ENCODE data around the gene NKAIN2. TPM values are rescaled to one million over a fixed set of nuclear protein-coding genes. Genes with fewer than 3 reads are reported as not detected.

Gene NKAIN2
- polyA plus RNA-seq, 10 donors: 5.3 to 9.9 (median 7.2) TPM

DNA sequence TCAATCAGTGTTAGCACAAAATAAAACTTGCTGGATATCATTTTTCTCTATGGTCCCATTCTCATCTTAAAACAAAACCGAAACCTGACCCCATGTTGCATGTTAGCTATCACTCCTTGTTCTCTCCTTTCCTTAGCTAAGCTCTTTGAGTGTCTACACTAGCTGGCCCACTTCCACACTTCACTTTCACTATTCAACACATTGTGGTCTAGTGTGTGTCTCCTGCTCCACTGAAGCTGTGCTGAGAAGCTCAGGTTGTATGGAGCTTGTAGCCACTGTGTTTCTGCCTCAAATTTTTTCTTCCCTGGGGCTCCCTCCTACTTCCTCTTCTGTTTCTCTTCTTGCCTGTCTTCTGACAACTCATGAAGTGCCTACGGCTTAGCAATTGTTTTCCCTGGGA is 223.0 kb downstream of the NKAIN2 start:
- DNase-seq: no peak

DNA sequence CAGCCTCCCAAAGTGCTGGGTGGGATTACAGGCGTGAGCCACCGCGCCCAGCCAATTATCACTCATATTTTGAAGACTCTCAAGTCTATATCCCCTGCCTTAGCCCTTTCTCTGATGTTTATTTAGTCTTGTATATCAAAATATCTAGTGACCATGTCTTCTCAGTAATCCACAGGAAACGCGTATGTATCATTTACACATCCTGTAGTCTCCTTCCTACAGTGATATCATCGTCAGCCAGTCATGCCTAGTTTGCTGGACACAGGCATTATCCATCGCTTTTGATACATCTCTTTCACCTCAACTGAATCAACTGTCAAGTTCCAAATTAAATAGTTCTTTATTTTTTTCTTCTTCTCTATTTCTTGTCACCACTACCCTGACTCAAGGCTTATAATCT is 223.7 kb downstream of the NKAIN2 start:
- DNase-seq: no peak

DNA sequence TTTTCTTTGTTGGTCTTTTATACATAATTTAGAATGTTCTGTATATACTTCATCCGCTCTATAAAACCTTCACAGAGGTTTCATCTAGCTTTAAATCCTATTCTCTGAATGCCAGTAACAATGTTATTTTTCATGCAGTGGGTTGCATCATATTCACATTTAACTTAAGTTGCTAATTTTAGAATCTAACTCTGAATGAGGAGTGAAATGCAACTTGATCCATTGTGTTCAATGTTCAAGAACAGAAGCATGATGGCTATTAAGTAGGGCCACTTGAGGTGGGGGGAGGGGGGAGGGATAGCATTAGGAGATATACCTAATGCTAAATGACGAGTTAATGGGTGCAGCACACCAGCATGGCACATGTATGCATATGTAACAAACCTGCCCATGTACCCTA is 224.5 kb downstream of the NKAIN2 start:
- DNase-seq: no peak

DNA sequence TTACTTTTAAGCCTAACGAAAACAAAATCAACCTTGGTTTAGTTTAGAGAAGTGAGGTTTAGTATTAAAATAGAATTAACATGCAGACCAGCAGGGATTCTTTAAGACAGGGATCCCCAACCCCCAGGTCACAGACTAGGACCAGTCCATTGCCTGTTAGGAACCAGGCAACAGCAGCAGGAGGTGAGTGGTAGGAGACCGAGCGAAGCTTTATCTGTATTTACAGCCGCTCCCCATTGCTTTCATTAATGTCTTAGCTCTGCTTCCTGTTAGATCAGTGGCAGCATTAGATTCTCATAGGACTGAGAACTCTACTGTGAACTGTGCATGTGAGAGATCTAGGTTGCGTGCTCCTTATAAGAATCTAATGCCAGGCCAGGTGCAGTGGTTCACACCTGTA is 225.9 kb downstream of the NKAIN2 start:
- no peak for DNase-seq

DNA sequence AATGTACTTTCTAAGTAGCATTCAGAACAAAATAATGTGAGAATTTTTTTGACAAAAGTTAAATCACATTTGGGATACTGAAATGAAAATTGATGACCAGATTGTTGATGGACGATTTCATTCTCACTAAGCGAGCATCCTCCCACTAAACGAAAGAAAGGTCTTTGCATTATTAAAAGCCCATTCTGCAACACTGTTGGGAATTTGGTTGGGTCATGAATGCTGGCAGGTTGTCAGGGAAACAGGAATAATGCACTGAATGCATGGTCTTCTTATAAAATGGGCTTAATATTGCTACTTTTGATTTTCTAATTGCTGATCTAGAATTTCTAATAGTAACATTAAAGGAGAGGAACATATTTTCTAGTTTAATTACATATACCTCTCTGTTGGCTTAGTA is 229.8 kb downstream of the NKAIN2 start:
- no peak for DNase-seq

DNA sequence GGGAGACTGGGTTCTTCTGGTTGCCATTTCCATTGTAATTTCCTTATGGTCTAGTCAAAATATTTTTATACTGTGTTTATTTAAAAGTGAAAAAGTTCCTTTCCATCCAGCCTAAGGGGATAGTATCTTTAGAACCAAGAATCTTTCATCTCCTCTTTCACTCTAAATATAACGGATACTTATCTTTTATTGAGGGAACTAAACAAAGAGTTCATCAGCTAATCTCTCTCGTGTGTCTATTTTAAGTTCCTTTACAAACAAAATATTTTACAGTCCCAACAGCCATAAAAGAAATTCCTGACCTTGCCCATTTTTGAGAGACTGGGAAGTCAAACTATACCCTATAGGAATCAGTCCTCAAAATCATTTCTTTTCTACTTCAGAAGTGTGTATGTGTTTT is 232.7 kb downstream of the NKAIN2 start:
- no peak for DNase-seq

DNA sequence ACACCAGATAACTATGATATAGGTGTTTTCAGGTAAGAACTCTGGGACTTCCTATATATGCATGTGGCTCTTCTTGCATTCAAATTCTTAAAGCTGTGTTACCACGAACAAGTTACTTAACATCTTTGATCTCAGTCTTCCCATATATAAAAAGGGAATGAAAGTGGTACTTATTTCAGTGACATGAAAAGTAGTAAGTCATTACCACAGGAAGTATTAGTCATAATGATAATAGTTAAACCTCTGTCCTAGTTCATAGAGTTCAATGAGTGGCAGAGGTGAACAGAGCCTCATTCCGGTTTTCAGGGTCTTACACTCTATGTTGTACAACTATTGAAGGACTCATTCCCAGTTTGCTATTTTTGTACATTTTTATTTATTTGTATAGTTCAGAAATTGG is 237.0 kb downstream of the NKAIN2 start:
- no peak for DNase-seq

DNA sequence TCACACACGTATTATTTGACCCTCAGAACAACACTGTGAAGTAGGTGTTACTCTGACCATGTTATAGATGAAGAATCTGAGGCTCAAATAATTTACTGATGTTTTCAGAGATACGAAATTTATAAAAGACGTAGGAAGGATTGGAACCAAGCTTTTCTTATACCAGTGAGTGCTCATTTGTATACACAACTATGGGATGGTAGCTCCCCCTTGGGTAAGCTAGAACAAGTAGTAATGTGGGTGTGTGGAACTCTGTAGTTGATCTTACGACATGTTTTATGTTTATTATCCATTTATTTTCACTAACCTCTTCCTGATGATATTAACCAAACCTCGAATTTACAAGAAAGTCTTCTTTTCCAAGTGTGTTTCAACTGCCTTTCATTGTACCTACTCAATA is 248.5 kb downstream of the NKAIN2 start:
- no peak for DNase-seq

DNA sequence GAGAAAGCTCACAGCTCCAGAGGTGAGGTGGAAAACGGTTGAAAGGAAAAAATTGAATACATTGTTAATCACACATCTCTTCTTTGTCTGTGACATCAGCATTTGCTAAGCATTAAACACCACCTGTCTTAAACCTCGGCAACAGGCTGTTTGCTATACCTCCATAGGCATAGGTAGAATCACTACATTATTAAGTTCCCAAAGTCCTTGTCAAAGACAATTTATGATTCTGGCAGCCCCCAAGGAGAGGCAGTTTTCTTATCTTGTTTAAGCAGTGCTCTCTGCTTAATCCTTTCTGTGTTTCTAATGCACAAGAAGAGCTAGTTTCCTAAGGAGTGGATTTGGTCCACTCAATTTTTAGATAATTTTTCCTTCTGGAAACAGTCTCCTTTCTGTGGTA is 249.7 kb downstream of the NKAIN2 start:
- DNase-seq: no peak

DNA sequence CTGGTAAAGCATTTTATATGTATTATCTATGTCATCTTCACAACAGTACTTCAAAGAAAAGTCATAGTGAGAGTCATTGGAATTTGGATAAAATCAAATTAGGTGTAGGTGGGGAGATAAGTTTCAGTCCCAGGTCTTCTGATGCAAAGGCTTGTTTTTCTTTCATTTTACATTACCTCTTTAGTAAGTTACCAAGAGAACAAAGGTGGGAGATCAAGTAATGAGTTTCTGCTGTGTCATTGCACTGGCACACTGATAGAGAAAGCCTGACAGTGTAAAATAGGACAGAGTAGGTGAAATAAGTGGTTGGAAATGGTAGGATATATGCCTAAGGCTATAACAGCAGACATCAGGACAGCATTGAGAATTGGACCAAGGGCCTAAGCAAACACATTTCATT is 250.4 kb downstream of the NKAIN2 start:
- no peak for DNase-seq

DNA sequence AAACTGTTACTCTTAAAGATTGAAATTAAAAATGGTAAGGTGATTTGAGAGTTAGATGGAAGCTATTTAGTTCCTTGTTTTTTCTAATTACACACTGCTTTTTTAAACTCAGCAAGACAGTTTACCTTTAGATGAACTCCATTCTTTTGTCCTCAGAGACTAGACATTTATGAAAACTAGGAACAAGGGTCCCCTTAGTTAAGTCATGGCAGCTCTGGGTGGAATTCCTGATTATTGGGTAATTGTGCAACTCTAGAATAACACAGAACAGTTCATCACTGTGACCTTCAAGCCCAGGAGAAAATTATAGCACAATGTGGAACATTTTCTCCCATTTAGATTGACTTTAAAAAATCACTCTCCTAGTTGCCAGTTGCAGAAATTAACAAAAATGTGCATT is 251.7 kb downstream of the NKAIN2 start:
- DNase-seq: no peak

DNA sequence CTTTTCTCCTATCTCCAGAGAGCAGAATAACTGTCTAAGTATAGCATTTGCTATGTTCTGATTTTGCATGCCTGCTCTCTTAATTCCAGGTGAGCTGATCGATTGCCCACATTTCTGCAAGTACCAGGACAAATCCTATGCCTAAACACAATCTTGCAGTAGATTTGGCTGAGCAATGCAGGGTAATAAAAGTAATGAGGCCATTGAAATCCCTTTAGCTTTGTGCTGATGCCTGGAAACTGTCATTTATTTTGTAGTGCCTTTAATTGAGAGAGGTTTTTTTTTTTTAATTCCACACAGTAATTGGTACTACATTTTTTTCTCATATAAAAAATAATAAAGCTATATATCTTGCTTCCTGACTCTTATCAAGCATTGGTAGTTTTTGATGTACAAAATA is 252.3 kb downstream of the NKAIN2 start:
- DNase-seq: no peak

DNA sequence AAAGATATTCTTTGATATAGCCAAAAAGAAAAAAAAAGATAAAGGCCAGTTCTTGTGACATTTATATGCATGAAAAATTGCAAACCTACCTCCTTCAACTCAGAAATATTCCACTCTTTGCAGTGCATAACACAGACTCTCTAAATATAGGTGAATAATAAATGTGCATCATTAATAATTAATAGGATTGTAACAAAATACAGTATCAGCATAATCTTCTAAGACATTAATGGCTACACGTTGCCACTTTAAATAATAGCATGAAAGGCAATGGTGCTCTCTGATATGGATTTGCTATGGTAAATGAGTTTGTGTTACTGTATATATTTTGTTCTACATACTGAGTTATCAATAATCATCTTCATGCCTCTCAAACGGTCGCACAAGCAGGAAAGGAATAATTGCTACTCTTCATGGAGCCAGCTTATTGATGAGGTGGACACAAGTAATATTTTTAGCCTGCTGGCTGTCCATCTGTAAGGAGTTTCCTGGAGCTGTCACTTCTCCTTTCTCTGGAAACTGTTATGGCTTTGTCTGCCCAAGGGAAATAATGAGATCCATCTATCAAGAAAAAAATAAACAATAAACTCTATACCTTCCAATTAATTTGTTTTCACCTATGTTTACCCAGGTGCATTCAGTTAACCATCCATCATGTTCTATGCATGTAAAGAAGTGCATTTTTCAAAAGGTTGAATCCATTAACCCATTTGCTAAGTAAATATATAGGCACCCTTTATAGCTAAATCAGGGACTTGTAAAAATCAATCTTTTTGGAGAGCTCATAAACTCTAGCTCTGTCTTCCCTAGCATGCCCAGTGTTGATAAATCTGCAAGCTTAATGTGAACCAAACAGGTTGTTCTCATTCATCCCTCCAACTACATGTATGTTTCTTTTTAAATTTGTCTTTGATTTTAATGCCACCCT is 253.0 kb downstream of the NKAIN2 start:
- DNase-seq: no peak

DNA sequence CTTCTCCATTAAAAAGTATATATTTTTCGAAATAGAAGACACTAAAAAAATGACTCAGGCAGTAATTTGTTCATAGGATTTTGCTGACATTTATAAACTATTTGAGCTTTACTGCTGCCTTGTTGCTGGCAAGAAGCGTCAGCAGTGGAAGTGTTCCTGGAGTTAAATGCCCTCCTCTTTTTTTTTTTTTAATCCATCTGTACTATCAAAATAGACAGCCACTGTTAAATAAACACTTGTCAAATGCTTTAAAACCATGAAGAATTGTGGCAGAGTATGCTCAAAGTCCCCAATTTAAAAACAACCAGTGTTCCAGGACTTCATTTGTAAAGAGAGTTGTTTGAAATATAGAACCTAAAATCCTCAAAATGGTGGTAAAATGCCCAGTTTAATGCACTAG is 253.8 kb downstream of the NKAIN2 start:
- DNase-seq: no peak

DNA sequence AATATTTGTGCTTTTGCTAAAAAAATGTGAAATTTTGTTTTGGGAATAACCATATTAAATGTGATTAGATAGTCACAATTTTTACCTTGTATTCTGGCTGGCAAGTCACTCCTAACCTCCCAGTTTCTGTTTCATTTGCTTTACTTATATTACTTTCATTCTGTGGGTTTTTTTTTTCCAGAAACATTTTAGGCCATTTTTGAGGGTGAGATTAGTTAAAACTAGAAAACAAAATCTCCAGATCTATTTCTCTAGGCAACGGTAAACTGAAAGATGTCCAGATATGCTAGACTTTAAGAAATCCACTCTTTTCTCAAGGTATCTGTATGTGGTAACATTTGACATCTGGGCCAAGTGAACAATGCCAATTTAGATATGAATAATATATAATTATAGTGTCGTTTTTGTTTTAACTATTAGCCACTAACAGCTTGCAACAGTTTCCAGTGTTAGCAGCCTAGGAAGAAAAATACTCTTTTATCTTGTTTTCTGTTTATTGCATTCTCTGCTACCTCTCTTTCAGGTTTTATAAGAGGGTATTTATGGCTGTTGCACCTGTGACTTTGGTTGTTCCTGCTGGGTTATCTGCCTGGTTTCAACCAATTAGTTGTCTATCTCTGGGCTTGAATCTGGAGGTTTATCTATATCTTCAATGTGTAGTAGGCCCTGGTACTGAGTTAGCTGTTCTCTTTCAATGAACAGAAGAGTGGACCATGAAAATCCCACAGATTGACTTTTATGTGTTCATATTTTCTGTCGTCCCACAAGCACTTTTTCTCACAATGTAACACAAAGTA is 260.9 kb downstream of the NKAIN2 start:
- DNase-seq: no peak

DNA sequence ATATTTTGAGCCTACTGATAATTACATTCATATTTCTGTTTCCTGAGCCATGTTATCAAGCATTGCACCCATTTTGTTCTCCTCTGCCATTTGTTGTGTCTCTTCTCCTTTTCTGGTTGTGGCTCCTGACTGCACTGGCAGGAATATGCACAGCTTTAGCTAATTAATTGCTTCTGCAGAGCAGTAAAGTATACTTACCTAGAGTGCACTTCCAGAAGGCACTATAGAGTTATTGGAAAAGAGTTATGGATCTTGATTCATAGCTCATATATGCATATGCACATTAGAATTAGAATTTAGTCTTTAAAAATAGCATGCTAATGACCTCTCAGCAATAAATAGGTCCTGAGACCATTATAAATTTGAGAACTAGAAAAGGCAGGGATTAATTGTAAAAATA is 262.6 kb downstream of the NKAIN2 start:
- no peak for DNase-seq

DNA sequence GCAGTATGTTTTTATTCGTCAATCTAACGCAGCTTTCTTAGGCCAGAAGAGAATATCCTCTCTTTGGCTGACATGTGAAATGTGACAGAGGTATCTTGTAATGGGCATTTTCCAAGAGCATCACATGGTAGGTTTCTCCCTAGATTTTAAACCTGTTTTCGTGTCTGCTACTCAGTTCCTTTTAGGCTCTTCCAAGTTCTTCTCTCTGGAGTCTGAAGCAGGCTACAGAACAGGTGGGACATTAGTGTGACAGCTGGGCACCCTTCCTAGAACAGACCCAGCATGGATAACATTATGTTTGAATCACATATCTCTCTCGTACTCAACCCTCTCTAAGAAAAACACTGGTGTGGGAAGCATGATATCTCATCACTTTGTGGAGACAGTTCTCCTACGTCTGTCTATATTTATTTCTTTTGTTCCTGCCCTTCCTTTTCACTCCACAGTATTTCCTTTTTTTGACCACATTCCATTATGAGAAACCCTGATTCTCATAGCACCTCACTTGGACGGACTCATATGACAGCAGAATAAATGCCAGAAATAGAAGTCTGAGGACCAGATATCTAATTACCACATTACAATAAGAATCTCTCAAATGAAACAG is 263.4 kb downstream of the NKAIN2 start:
- peak in 2 of 3 donors; percentile 27 to 44 for DNase-seq

DNA sequence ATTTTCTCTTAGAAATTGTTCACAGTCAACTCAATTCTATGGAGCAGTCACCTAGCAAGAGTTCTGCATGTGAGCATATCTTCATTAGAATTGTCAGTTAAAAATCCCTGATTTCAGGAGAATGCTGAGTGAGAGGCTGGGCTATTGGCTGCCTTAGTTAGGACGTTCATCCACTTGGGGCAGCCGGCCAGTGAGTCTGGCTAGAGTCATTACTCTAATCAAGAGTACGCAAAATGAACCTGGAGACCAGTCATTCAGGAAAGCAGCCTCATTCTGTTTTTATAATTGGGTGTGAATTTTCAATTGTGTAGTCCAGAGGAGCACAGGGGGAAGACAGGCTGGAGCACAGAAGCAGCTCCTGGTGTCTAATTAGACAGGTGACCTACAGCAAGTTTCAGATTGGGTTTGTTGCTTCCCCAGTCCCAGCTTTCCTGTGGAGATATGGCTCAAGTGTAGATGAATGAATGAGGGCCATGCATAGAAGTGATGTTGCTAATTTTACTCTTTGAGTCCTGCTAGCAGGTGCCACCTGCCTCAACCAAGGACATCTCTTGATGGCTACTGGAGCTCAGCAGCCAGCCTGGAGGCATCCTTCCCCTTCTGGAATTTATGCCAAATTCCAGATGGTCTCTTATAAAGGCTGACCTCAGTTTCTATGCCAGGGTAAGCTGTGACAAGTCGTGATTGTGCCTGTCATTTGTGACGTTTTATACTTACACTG is 265.7 kb downstream of the NKAIN2 start:
- peak in 1 of 3 donors; percentile 33 for DNase-seq

DNA sequence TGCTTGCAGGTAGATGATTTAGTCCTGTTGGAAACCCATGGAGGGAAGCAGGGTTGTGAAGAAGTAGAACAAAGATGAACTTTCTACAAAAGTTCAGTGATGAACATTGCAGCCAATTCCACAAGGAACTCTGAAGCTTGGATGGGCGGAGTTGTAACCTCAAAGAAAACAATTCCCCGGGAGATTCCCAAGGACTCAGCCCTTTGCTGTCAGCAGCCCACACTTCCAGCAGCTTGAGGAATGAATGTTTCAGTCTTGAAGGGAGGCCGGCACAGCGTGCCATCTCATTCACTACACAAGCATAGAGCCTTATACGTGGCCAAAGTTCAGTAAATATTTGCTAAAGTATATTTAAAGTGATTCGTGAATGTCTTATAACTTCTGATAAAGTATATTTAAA is 269.4 kb downstream of the NKAIN2 start:
- no peak for DNase-seq

DNA sequence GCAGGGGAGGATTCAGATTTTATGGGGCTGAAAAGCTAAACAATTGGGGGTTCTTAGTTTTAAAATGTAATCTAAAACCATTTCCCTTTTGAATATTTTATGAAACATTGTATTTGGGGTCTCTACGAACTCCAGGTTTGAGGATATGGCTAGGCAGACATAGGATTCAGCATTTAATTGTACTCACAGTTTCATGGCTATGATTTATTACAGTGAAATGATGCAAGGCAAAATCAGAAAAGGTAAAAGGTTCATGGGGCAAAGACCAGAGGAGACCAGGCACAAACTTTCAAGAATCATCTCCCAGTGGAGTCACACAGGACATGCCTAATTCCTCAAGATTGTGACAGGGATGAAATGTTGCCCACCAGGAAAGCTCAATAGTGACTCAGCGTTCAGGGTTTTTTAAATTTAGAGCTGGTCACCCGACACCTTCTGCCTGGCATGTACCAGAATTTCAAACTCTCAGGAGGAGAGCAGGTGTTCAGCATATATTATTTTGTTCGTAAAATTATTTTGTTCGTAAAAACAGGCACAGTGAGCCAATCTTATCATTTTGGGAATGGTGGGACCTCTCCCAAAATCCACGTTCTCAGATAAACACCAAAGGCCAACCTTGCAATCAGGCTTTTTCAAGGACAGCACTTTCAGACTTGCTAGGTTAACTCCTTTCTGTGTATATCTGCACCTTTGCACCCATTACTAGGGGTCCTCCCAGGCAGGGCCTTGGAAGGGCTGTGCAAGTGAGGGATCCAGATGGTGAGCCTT is 270.3 kb downstream of the NKAIN2 start:
- no peak for DNase-seq

DNA sequence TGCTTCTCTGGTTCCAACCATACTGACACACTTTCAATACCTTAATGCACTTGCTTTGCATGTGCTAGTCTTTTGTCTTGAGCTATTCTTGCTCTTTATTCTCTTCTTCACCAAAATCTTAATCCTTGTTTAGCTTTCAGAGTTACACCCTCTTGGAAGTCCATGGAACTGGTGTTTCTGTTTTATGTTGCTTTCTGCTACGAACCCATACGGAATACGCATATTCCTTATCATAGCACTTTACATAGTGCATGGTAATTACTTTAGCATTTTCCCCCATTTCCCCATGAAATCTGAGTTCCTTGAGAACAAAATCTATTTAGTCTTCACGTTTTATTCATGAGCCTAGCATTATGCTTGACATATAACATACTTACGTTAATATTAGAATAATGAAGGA is 270.9 kb downstream of the NKAIN2 start:
- DNase-seq: no peak

All from muscle of back (tissue), 11 donors.